ENCODE measurements around the gene PRX. TPM values are rescaled to one million over a fixed set of nuclear protein-coding genes. Genes with fewer than 3 reads are reported as not detected.

Gene PRX
- total and polyA plus RNA-seq, 9 of the 15 experiments (the other 6 are each of a cell fraction or from before 2014, with no cell fraction given), result 0.65 to 3.5 (median 1.7) TPM; not detected in 2

DNA sequence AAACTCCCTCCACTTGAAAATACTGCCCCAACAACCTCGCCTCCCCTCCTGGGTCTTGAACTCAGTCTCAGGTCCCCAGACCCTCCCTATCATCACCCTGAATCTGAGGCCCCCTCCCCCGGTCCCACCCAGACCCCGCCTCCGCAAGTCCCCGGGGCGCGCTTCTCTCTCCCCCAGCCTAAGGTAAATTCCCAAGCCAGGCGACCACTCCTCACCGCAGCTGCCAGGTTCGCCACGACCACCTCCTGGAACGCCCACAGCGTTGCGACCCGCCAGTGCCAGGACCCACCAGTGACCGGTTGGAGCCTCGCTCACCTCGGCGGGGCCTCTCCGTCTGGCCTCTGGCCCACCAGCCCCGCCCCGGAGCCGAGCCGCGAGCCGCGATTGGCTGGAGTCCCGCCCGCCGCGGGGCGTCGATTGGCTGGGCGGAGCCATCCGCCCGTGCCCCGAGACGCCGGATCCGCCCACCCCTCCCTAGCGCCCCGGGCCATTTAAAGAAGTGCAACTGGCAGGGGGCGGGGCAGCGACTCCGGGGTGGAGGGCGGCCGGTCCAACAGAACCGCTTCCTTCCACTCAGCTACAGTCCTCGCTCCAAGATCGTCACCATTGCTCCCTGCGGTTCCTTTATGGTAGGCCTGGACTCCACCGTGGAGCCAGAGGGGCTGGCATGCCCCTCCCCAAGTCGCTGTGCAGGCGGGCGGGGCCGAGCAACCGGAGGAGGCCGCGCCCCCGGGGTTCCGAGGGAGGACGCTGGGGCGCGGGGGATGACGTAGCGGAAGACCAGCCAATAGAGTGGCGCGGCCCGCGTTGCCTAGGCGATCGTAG, 31.0 kb upstream of the PRX start, which contains the start of gene SERTAD3 (continued):
- TF ChIP-seq, protein P1, sequence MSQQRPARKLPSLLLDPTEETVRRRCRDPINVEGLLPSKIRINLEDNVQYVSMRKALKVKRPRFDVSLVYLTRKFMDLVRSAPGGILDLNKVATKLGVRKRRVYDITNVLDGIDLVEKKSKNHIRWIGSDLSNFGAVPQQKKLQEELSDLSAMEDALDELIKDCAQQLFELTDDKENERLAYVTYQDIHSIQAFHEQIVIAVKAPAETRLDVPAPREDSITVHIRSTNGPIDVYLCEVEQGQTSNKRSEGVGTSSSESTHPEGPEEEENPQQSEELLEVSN (IDR thresholded peaks at IDR 0.05; ENCODE audit: borderline replicate concordance in 1 of 2, extremely low read depth in 1 of 2, insufficient read depth in 1 of 2, insufficient read length in 1 of 2, low read depth in 1 of 2, low read length in 1 of 2, poor library complexity in 1 of 2, severe bottlenecking in 1 of 2), result no peak
- TF ChIP-seq MECOM (CRISPR knock-in tag; IDR thresholded peaks at IDR 0.05), result no peak
- no peak for TF ChIP-seq CEBPB (tag; IDR thresholded peaks at IDR 0.05)
- TF ChIP-seq TAF7 (tag; IDR thresholded peaks at IDR 0.05), result peak; percentile 54; the same call in 1 of the 2 replicates
- TF ChIP-seq SREBF2 (CRISPR knock-in tag; IDR thresholded peaks at IDR 0.05), result no peak
- no peak for TF ChIP-seq SRSF7 (optimal IDR thresholded peaks at IDR 0.05; ENCODE audit: low read depth, low read length)
- TF ChIP-seq HNRNPLL (IDR thresholded peaks at IDR 0.05; ENCODE audit: low read depth, low read length, poor library complexity, severe bottlenecking), result peak; percentile 19
- TF ChIP-seq ZNF274 (IDR thresholded peaks at IDR 0.05; ENCODE audit: borderline replicate concordance, low read depth, low read length), result no peak
- TF ChIP-seq NFE2 (IDR thresholded peaks at IDR 0.05; ENCODE audit: low read depth), result 0 out of 2 replicates have a peak, but pooled peaks have one; percentile 32
- TF ChIP-seq ZNF75A (CRISPR knock-in tag; IDR thresholded peaks at IDR 0.05), result no peak
- no peak for TF ChIP-seq NFRKB (IDR thresholded peaks at IDR 0.05; ENCODE audit: low read depth)
- no peak for TF ChIP-seq ZKSCAN3 (CRISPR knock-in tag; IDR thresholded peaks at IDR 0.05)
- no peak for TF ChIP-seq MCM7 (IDR thresholded peaks at IDR 0.05)
- no peak for TF ChIP-seq TFAM (CRISPR knock-in tag; conservative IDR thresholded peaks at IDR 0.05)
- no peak for TF ChIP-seq ZNF561 (CRISPR knock-in tag; conservative IDR thresholded peaks at IDR 0.05)
- TF ChIP-seq MTA1 (IDR thresholded peaks at IDR 0.05; ENCODE audit: borderline replicate concordance), result peak; percentile 69; the same call in 1 of the 2 replicates
- no peak; the same call in 1 of the 2 replicates for TF ChIP-seq JUN (IDR thresholded peaks at IDR 0.05; ENCODE audit: borderline replicate concordance, low read depth, low read length)
- TF ChIP-seq JUN (CRISPR knock-in tag; IDR thresholded peaks at IDR 0.05; ENCODE audit: borderline replicate concordance), result 0 out of 2 replicates have a peak, but pooled peaks have one; percentile 45
- TF ChIP-seq, protein P2, sequence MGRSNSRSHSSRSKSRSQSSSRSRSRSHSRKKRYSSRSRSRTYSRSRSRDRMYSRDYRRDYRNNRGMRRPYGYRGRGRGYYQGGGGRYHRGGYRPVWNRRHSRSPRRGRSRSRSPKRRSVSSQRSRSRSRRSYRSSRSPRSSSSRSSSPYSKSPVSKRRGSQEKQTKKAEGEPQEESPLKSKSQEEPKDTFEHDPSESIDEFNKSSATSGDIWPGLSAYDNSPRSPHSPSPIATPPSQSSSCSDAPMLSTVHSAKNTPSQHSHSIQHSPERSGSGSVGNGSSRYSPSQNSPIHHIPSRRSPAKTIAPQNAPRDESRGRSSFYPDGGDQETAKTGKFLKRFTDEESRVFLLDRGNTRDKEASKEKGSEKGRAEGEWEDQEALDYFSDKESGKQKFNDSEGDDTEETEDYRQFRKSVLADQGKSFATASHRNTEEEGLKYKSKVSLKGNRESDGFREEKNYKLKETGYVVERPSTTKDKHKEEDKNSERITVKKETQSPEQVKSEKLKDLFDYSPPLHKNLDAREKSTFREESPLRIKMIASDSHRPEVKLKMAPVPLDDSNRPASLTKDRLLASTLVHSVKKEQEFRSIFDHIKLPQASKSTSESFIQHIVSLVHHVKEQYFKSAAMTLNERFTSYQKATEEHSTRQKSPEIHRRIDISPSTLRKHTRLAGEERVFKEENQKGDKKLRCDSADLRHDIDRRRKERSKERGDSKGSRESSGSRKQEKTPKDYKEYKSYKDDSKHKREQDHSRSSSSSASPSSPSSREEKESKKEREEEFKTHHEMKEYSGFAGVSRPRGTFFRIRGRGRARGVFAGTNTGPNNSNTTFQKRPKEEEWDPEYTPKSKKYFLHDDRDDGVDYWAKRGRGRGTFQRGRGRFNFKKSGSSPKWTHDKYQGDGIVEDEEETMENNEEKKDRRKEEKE (IDR thresholded peaks at IDR 0.05; ENCODE audit: borderline replicate concordance in 1 of 2, control insufficient read depth in 1 of 2, low read depth in 2 of 2, low read length in 1 of 2), result no peak
- no peak for TF ChIP-seq NR2C2 (CRISPR knock-in tag; IDR thresholded peaks at IDR 0.05)
- TF ChIP-seq NR2C2 (tag; IDR thresholded peaks at IDR 0.05), result peak; percentile 60; the same call in 1 of the 2 replicates
- peak; percentile 3 for TF ChIP-seq ARHGAP35 (IDR thresholded peaks at IDR 0.05; ENCODE audit: partially characterized antibody)
- TF ChIP-seq ZNF253 (CRISPR knock-in tag; conservative IDR thresholded peaks at IDR 0.05), result no peak
- peak; percentile 82 for TF ChIP-seq TBP (optimal IDR thresholded peaks at IDR 0.05; ENCODE audit: low read depth, low read length)
- no peak for TF ChIP-seq ZNF586 (CRISPR knock-in tag; conservative IDR thresholded peaks at IDR 0.05)
- TF ChIP-seq TSC22D4 (tag; IDR thresholded peaks at IDR 0.05), result no peak
- TF ChIP-seq ZSCAN32 (CRISPR knock-in tag; IDR thresholded peaks at IDR 0.05), result no peak
